H1 (cell line): ENCODE results near the gene LMNTD1. TPM values are rescaled to one million over a fixed set of nuclear protein-coding genes. Genes with fewer than 3 reads are reported as not detected.

Experiments used
- CTCF ChIA-PET: fragments of 300-600 bp; sonication (Branson Sonifier 250); formaldehyde crosslinking; loops from one replicate; lab custom pipeline; 2021; ENCODE audit not compliant: partially characterized antibody; lab: Charles Lee
- POLR2A ChIA-PET: fragments of 300-600 bp; sonication (Branson Sonifier 250); formaldehyde crosslinking; loops from one replicate; lab custom pipeline; 2021; ENCODE audit warnings: inconsistent platforms; ENCODE audit not compliant: partially characterized antibody; lab: Charles Lee
- DNase-seq, 2 experiments: peaks; one replicate each; pipeline versions ENCODE4 v3.0.0 to v3.0.0-alpha.2; 2010 to 2022; ENCODE audit warnings: low spot score in 2 of 2, low read depth in 1 of 2, mixed read lengths in 1 of 2
- FAIRE-seq: peaks from 2 replicates; lab custom pipeline; 2011; peaks lifted over from hg19 to GRCh38; lab: Jason Lieb, UNC
- H2AFZ ChIP-seq: 2 replicates; pipeline ENCODE4 v1.8.1; 2012; ENCODE audit warnings: low read length, inconsistent platforms
- H2AK5ac ChIP-seq: 2 replicates; pipeline ENCODE4 v1.6.1; 2013; ENCODE audit warnings: low read depth, low read length
- H2BK120ac ChIP-seq: replicated peaks from 2 replicates; pipeline ENCODE3; 2013; ENCODE audit warnings: low read depth, low read length, inconsistent platforms
- H2BK12ac ChIP-seq: 2 replicates; pipeline ENCODE4 v1.6.1; 2013; ENCODE audit warnings: low read depth, low read length
- H2BK15ac ChIP-seq: 2 replicates; pipeline ENCODE4 v1.6.1; 2013; ENCODE audit warnings: low read length
- H2BK20ac ChIP-seq: 2 replicates; pipeline ENCODE4 v1.6.1; 2013; ENCODE audit warnings: low read length
- H2BK5ac ChIP-seq: 2 replicates; pipeline ENCODE4 v1.6.1; 2013; ENCODE audit warnings: low read depth, low read length
- H3K14ac ChIP-seq: 2 replicates; pipeline ENCODE4 v1.6.1; 2013; ENCODE audit warnings: inconsistent platforms; ENCODE audit not compliant: insufficient read length
- H3K18ac ChIP-seq: 2 replicates; pipeline ENCODE4 v1.6.1; 2013; ENCODE audit warnings: low read length; ENCODE audit errors: extremely low read depth
- H3K23ac ChIP-seq: 2 replicates; pipeline ENCODE4 v1.6.1; 2013; ENCODE audit warnings: inconsistent platforms; ENCODE audit not compliant: insufficient read length
- H3K23me2 ChIP-seq: 2 replicates; pipeline ENCODE4 v1.6.1; 2013; ENCODE audit warnings: low read depth, low read length
- H3K27ac ChIP-seq: 2 replicates; pipeline ENCODE4 v1.6.1; 2011; ENCODE audit warnings: low read depth, low read length, inconsistent platforms
- H3K27me3 ChIP-seq, 4 experiments: replicated peaks in 1 of 4; 1 replicate in 1 of 4; 2 replicates in 3 of 4; pipeline versions ENCODE4 v1.6.1 to v1.8.1; 2011 to 2013; ENCODE audit warnings: low read length in 3 of 4, mild to moderate bottlenecking in 3 of 4, inconsistent platforms in 2 of 4, mixed read lengths in 2 of 4, moderate library complexity in 1 of 4; ENCODE audit not compliant: control insufficient read depth in 3 of 4, insufficient read depth in 3 of 4; ENCODE audit errors: extremely low read depth in 1 of 4
- H3K36me3 ChIP-seq, 4 experiments: 2 replicates each; pipeline versions ENCODE4 v1.6.1 to v1.8.1; 2011 to 2013; ENCODE audit warnings: mild to moderate bottlenecking in 4 of 4, low read length in 3 of 4, moderate library complexity in 2 of 4, control low read depth in 1 of 4, inconsistent platforms in 1 of 4; ENCODE audit not compliant: insufficient read depth in 4 of 4, control insufficient read depth in 2 of 4
- H3K4ac ChIP-seq: replicated peaks from 2 replicates; pipeline ENCODE3; 2013; ENCODE audit warnings: low read length, low read depth, mixed read lengths, inconsistent platforms; ENCODE audit not compliant: insufficient read length
- H3K4me1 ChIP-seq, 4 experiments: replicated peaks in 1 of 4; 1 replicate in 1 of 4; 2 replicates in 3 of 4; pipeline versions ENCODE4 v1.6.1 to v1.8.1; 2011 to 2013; ENCODE audit warnings: low read length in 3 of 4, inconsistent platforms in 2 of 4, mixed read lengths in 1 of 4; ENCODE audit not compliant: insufficient read depth in 4 of 4, control insufficient read depth in 3 of 4
- H3K4me2 ChIP-seq, 2 experiments: 2 replicates each; pipeline versions ENCODE4 v1.6.1 to v1.8.1; 2011 to 2013; ENCODE audit warnings: low read depth in 2 of 2, low read length in 2 of 2, control low read depth in 1 of 2, inconsistent platforms in 1 of 2, mild to moderate bottlenecking in 1 of 2; ENCODE audit not compliant: insufficient read depth in 1 of 2
- H3K4me3 ChIP-seq, 4 experiments: fragments of 200-600, 300-600 bp in 1 of 4; sonication (generic), shearing (Covaris generic), sonication (Bioruptor Twin) in 1 of 4; 2 replicates each; pipeline versions ENCODE4 v1.5.1 to v1.8.1; 2011 to 2016; ENCODE audit warnings: low read length in 4 of 4, low read depth in 3 of 4, control low read depth in 2 of 4, inconsistent platforms in 2 of 4, mild to moderate bottlenecking in 2 of 4, mixed read lengths in 1 of 4, moderate library complexity in 1 of 4; ENCODE audit not compliant: insufficient read depth in 2 of 4; ENCODE audit errors: extremely low read depth in 1 of 4
- H3K56ac ChIP-seq: replicated peaks from 2 replicates; pipeline ENCODE3; 2013; ENCODE audit warnings: low read depth, mild to moderate bottlenecking, mixed read lengths, low read length, inconsistent platforms; ENCODE audit not compliant: insufficient read length
- H3K79me1 ChIP-seq: 2 replicates; pipeline ENCODE4 v1.6.1; 2013; ENCODE audit warnings: low read depth, low read length, control low read depth
- H3K79me2 ChIP-seq, 2 experiments: 2 replicates each; pipeline versions ENCODE4 v1.6.1 to v1.8.1; 2012 to 2013; ENCODE audit warnings: low read length in 2 of 2, mild to moderate bottlenecking in 2 of 2, inconsistent platforms in 1 of 2; ENCODE audit not compliant: insufficient read depth in 2 of 2, control insufficient read depth in 1 of 2
- H3K9ac ChIP-seq, 4 experiments: replicated peaks in 1 of 4; 1 replicate in 1 of 4; 2 replicates in 3 of 4; pipeline versions ENCODE4 v1.6.1 to v1.8.1; 2011 to 2013; ENCODE audit warnings: low read depth in 3 of 4, low read length in 3 of 4, control low read depth in 2 of 4, mild to moderate bottlenecking in 2 of 4, moderate library complexity in 2 of 4, inconsistent platforms in 1 of 4; ENCODE audit errors: extremely low read depth in 1 of 4
- H3K9me3 ChIP-seq, 2 experiments: 2 replicates each; pipeline versions ENCODE4 v1.6.1 to v1.8.1; 2012 to 2013; ENCODE audit warnings: mild to moderate bottlenecking in 2 of 2, moderate library complexity in 2 of 2, control low read depth in 1 of 2, inconsistent platforms in 1 of 2, low read depth in 1 of 2, low read length in 1 of 2, mixed read lengths in 1 of 2; ENCODE audit not compliant: insufficient read depth in 2 of 2
- H4K20me1 ChIP-seq, 2 experiments: replicated peaks in 1 of 2; 2 replicates each; pipeline versions ENCODE3 to v1.8.1; 2011 to 2013; ENCODE audit warnings: inconsistent platforms in 2 of 2, low read length in 2 of 2, mild to moderate bottlenecking in 1 of 2; ENCODE audit not compliant: insufficient read depth in 2 of 2, control insufficient read depth in 1 of 2
- H4K5ac ChIP-seq: 2 replicates; pipeline ENCODE4 v1.6.1; 2013; ENCODE audit warnings: low read length, low read depth, mixed read lengths, inconsistent platforms; ENCODE audit not compliant: insufficient read length
- H4K8ac ChIP-seq: 2 replicates; pipeline ENCODE4 v1.8.0; 2013; ENCODE audit warnings: mild to moderate bottlenecking, moderate library complexity, low read length, inconsistent platforms; ENCODE audit not compliant: insufficient read depth; ENCODE audit errors: extremely low read depth
- H4K91ac ChIP-seq: replicated peaks from 2 replicates; pipeline ENCODE3; 2013; ENCODE audit warnings: low read length, mixed read lengths, inconsistent platforms; ENCODE audit not compliant: insufficient read length
- ATF3 ChIP-seq: IDR thresholded peaks from 2 replicates; pipeline ENCODE4 v1.6.1; 2011; ENCODE audit warnings: low read depth, mild to moderate bottlenecking, low read length; ENCODE audit not compliant: insufficient read depth
- BACH1 ChIP-seq: IDR thresholded peaks from 2 replicates; pipeline ENCODE4 v1.6.1; 2012; ENCODE audit warnings: low read length, improper control_type of control experiment
- BCL11A ChIP-seq, 2 experiments: IDR thresholded peaks; one replicate each; pipeline ENCODE4 v1.6.1; 2011; ENCODE audit warnings: low read depth in 2 of 2, low read length in 2 of 2, mild to moderate bottlenecking in 2 of 2
- HDAC2 ChIP-seq, 2 experiments: fragments of 300-600 bp in 1 of 2; sonication (generic) in 1 of 2; IDR thresholded peaks; 2 replicates each; pipeline ENCODE4 v1.6.1; 2011 to 2012; ENCODE audit warnings: low read depth in 2 of 2, low read length in 2 of 2, mild to moderate bottlenecking in 2 of 2, moderate library complexity in 2 of 2, borderline replicate concordance in 1 of 2, inconsistent platforms in 1 of 2
- HDAC6 ChIP-seq: IDR thresholded peaks from one replicate; pipeline ENCODE4 v1.7.1; 2012; ENCODE audit warnings: low read depth, mild to moderate bottlenecking, inconsistent platforms, low read length, moderate library complexity
- MAX ChIP-seq: IDR thresholded peaks from 2 replicates; pipeline ENCODE4 v1.6.1; 2012; ENCODE audit warnings: inconsistent platforms
- RBBP5 ChIP-seq: IDR thresholded peaks from 2 replicates; pipeline ENCODE4 v1.7.1; 2012; ENCODE audit warnings: low read depth, mild to moderate bottlenecking, inconsistent platforms, low read length, moderate library complexity, borderline replicate concordance
- RNF2 ChIP-seq: fragments of 200-900, 300-1000 bp; sonication (generic); IDR thresholded peaks from 2 replicates; pipeline ENCODE4 v1.7.1; 2016; ENCODE audit warnings: borderline replicate concordance, low read depth, mild to moderate bottlenecking, antibody characterized with exemption, low read length; ENCODE audit not compliant: poor library complexity, severe bottlenecking; ENCODE audit errors: missing control alignments
- RXRA ChIP-seq: IDR thresholded peaks from 2 replicates; pipeline ENCODE4 v1.6.1; 2011; ENCODE audit warnings: low read depth, mild to moderate bottlenecking, low read length, moderate library complexity; ENCODE audit not compliant: insufficient read depth
- SIN3A ChIP-seq, 2 experiments: IDR thresholded peaks in 1 of 2; conservative IDR thresholded peaks in 1 of 2; 2 replicates each; pipeline ENCODE4 v1.6.1; 2011 to 2012; ENCODE audit warnings: low read length in 2 of 2, improper control_type of control experiment in 1 of 2, low read depth in 1 of 2, mild to moderate bottlenecking in 1 of 2
- TAF1 ChIP-seq: IDR thresholded peaks from 2 replicates; pipeline ENCODE4 v1.6.1; 2011; ENCODE audit warnings: mild to moderate bottlenecking, low read depth, low read length
- TAF7 ChIP-seq: optimal IDR thresholded peaks from 2 replicates; pipeline ENCODE3; 2011; ENCODE audit warnings: low read depth, mild to moderate bottlenecking, inconsistent platforms, low read length, moderate library complexity, borderline replicate concordance
- ZNF274 ChIP-seq: IDR thresholded peaks from 2 replicates; pipeline ENCODE4 v1.7.0; 2012; ENCODE audit warnings: low read length, borderline replicate concordance; ENCODE audit errors: extremely low read depth
- WGBS, 2 experiments: shearing (Covaris generic) in 1 of 2; methylation state at CpG; one replicate each; pipeline versions ENCODE4 v1.1.6 to v1.1.7; 2013 to 2015; ENCODE audit warnings: low lambda C conversion rate in 2 of 2, mixed read lengths in 2 of 2, inconsistent platforms in 1 of 2, low coverage in 1 of 2, missing lambda C conversion rate in 1 of 2; ENCODE audit not compliant: insufficient replicate concordance in 2 of 2, insufficient coverage in 1 of 2, insufficient read length in 1 of 2; ENCODE audit errors: extremely low coverage in 1 of 2, missing lambda C conversion rate in 1 of 2; 5-methylcytosine and 5-hydroxymethylcytosine counted together
- polyA plus RNA-seq, 7 experiments: library from polyadenylated mRNA; depleted of rRNA in 3 of 7; stranded (reverse) in 5 of 7; unstranded in 2 of 7; fragments of >200 nt in 5 of 7; fragments of 200-250 nt in 2 of 7; gene quantifications; 1 replicate in 5 of 7; 2 replicates in 1 of 7; 4 replicates in 1 of 7; pipeline versions ENCODE4 v1.2.1 to v1.2.3, GENCODE V29; 2011 to 2013; ENCODE audit warnings: missing spikeins in 2 of 7, mixed read lengths in 2 of 7
- total RNA-seq: library from RNA; stranded (reverse); fragmentation: NEBNext Ultra II Directional; extraction: Animal tissue kit (Norgen Biotek cat#: 25700); gene quantifications from 2 replicates; pipeline ENCODE4 v1.2.1, GENCODE V29; 2021

LMNTD1 gene
- total and polyA plus RNA-seq, 2 of the 8 experiments (the other 6 are each of a cell fraction or from before 2014, with no cell fraction given): not detected

- CTCF ChIA-PET: no interaction called here
- Histone ChIP-seq H3K4me2 (no peak overlapping the region), H3K9me3 (no peaks in the 10 kb centered on the region), H2BK15ac (no peak overlapping the region), H2AFZ (no peak overlapping the region), H4K5ac (no peak overlapping the region), H3K23ac (no peak overlapping the region), H3K23me2 (no peaks in the 10 kb centered on the region), H3K56ac (no peak overlapping the region), H3K18ac (no peak overlapping the region), H3K9ac (no peak overlapping the region), H2BK12ac (no peak overlapping the region), H3K27me3 (no peaks in the 10 kb centered on the region; a peak in 1 of 7 replicates), H2BK120ac (no peak overlapping the region), H4K91ac (no peak overlapping the region), H3K27ac (no peak overlapping the region), H3K4me3 (no peak overlapping the region), H2BK20ac (no peak overlapping the region), H3K36me3 (no peaks in the 10 kb centered on the region), H3K4ac (no peak overlapping the region), H3K79me2 (no peaks in the 10 kb centered on the region), H2BK5ac (no peak overlapping the region), H3K79me1 (no peaks in the 10 kb centered on the region), H2AK5ac (no peak overlapping the region), H3K4me1 (no peaks in the 10 kb centered on the region), H4K8ac (no peak overlapping the region), H3K14ac (no peak overlapping the region), H4K20me1 (no peaks in the 10 kb centered on the region)
- DNase-seq: no peak
- FAIRE-seq: no peak
- POLR2A ChIA-PET: no interaction called here
- 93% methylated on average over 3 of the region's 3 CpGs; no CpG with 5 or more reads in 1 of the 2 experiments for WGBS, 2 experiments
- no peak for TF ChIP-seq SIN3A (conservative IDR thresholded peaks at IDR 0.05 in 1 of 2, IDR thresholded peaks at IDR 0.05 in 1 of 2; ENCODE audit: low read depth in 1 of 2, low read length in 2 of 2)
- TF ChIP-seq ATF3: no peak
- no peak for TF ChIP-seq TAF7
- no peak for TF ChIP-seq TAF1
- TF ChIP-seq RBBP5: no peak
- TF ChIP-seq RXRA: no peak
- TF ChIP-seq HDAC6: no peak
- no peak for TF ChIP-seq ZNF274
- TF ChIP-seq BCL11A (IDR thresholded peaks at IDR 0.05; ENCODE audit: low read depth in 2 of 2, low read length in 2 of 2): no peak
- no peak for TF ChIP-seq HDAC2 (IDR thresholded peaks at IDR 0.05; ENCODE audit: borderline replicate concordance in 1 of 2, low read depth in 2 of 2, low read length in 2 of 2)
- TF ChIP-seq BACH1: no peak
- TF ChIP-seq RNF2: no peak
- no peak for TF ChIP-seq MAX
Observed at GRCh38 chr12:25552681-25553080, 402 bp downstream of the LMNTD1 start.
